H9 (cell line): ENCODE results near the gene SMCO4. TPM values are rescaled to one million over a fixed set of nuclear protein-coding genes. Genes with fewer than 3 reads are reported as not detected.

Source experiments
- DNase-seq: peaks from one replicate; pipeline ENCODE4 v3.0.0-alpha.2; 2017
- H2AFZ ChIP-seq: one replicate; pipeline ENCODE4 v1.6.1; 2013; ENCODE audit warnings: mild to moderate bottlenecking, low read length, control low read depth, moderate library complexity
- H2AK5ac ChIP-seq: 2 replicates; pipeline ENCODE4 v1.6.1; 2013; ENCODE audit warnings: low read length, control low read depth, mixed read lengths; ENCODE audit not compliant: insufficient read length
- H2BK120ac ChIP-seq: one replicate; pipeline ENCODE4 v1.6.1; 2013; ENCODE audit warnings: low read depth, mild to moderate bottlenecking, low read length, control low read depth, inconsistent platforms; ENCODE audit not compliant: poor library complexity, severe bottlenecking
- H2BK12ac ChIP-seq: 2 replicates; pipeline ENCODE4 v1.6.1; 2013; ENCODE audit warnings: low read length, control low read depth, mixed read lengths, low read depth; ENCODE audit not compliant: insufficient read length
- H2BK15ac ChIP-seq: 2 replicates; pipeline ENCODE4 v1.6.1; 2013; ENCODE audit warnings: low read depth, low read length, control low read depth
- H2BK20ac ChIP-seq: one replicate; pipeline ENCODE4 v1.6.1; 2013; ENCODE audit warnings: low read depth, mild to moderate bottlenecking, low read length, control low read depth, inconsistent platforms; ENCODE audit not compliant: poor library complexity, severe bottlenecking
- H2BK5ac ChIP-seq: 2 replicates; pipeline ENCODE4 v1.6.1; 2013; ENCODE audit warnings: low read length, control low read depth, mixed read lengths; ENCODE audit not compliant: insufficient read length
- H3K14ac ChIP-seq: 2 replicates; pipeline ENCODE4 v1.6.1; 2013; ENCODE audit warnings: low read length, control low read depth; ENCODE audit not compliant: insufficient read depth
- H3K18ac ChIP-seq: 2 replicates; pipeline ENCODE4 v1.6.1; 2013; ENCODE audit warnings: low read depth, mild to moderate bottlenecking, mixed read lengths, low read length, control low read depth; ENCODE audit not compliant: insufficient read length
- H3K23ac ChIP-seq: 2 replicates; pipeline ENCODE4 v1.6.1; 2013; ENCODE audit warnings: low read length, control low read depth, mixed read lengths, low read depth; ENCODE audit not compliant: insufficient read length
- H3K23me2 ChIP-seq: 2 replicates; pipeline ENCODE4 v1.6.1; 2013; ENCODE audit warnings: low read depth, mild to moderate bottlenecking, mixed read lengths, low read length, control low read depth; ENCODE audit not compliant: insufficient read length, poor library complexity, severe bottlenecking
- H3K27ac ChIP-seq: 2 replicates; pipeline ENCODE4 v1.5.1; 2013; ENCODE audit warnings: low read length, control low read depth, mixed read lengths, low read depth; ENCODE audit not compliant: insufficient read length
- H3K27me3 ChIP-seq: 2 replicates; pipeline ENCODE4 v1.6.1; 2013; ENCODE audit warnings: low read length, control low read depth, inconsistent platforms; ENCODE audit not compliant: insufficient read depth
- H3K4ac ChIP-seq: 2 replicates; pipeline ENCODE4 v1.6.1; 2013; ENCODE audit warnings: low read depth, mild to moderate bottlenecking, control low read depth, inconsistent platforms, low read length, moderate library complexity
- H3K4me1 ChIP-seq: 2 replicates; pipeline ENCODE4 v1.6.1; 2013; ENCODE audit warnings: low read length, control low read depth, inconsistent platforms; ENCODE audit not compliant: insufficient read depth
- H3K4me2 ChIP-seq: 2 replicates; pipeline ENCODE4 v1.6.1; 2013; ENCODE audit warnings: low read length, control low read depth, mixed read lengths; ENCODE audit not compliant: insufficient read length, insufficient read depth
- H3K56ac ChIP-seq: 2 replicates; pipeline ENCODE4 v1.6.1; 2013; ENCODE audit warnings: low read depth, mild to moderate bottlenecking, mixed read lengths, low read length, control low read depth; ENCODE audit not compliant: insufficient read length
- H3K79me1 ChIP-seq: 2 replicates; pipeline ENCODE4 v1.6.1; 2013; ENCODE audit warnings: low read depth, mild to moderate bottlenecking, moderate library complexity, low read length, control low read depth, inconsistent platforms; ENCODE audit not compliant: insufficient read depth, poor library complexity, severe bottlenecking
- H3K79me2 ChIP-seq: 2 replicates; pipeline ENCODE4 v1.6.1; 2013; ENCODE audit warnings: low read length, control low read depth, inconsistent platforms; ENCODE audit not compliant: insufficient read depth
- H3K9ac ChIP-seq: 2 replicates; pipeline ENCODE4 v1.6.1; 2013; ENCODE audit warnings: low read length, control low read depth, mixed read lengths; ENCODE audit not compliant: insufficient read length; ENCODE audit errors: extremely low read depth
- H3K9me3 ChIP-seq: one replicate; pipeline ENCODE4 v1.6.1; 2013; ENCODE audit warnings: low read depth, low read length, inconsistent platforms; ENCODE audit not compliant: control insufficient read depth
- H3T11ph ChIP-seq: one replicate; pipeline ENCODE4 v1.6.1; 2013; ENCODE audit warnings: mild to moderate bottlenecking, low read length, control low read depth, inconsistent platforms
- H4K20me1 ChIP-seq: one replicate; pipeline ENCODE4 v1.6.1; 2013; ENCODE audit not compliant: control insufficient read depth, insufficient read length, insufficient read depth
- H4K5ac ChIP-seq: 2 replicates; pipeline ENCODE4 v1.6.1; 2013; ENCODE audit warnings: low read depth, mild to moderate bottlenecking, mixed read lengths, low read length, control low read depth; ENCODE audit not compliant: insufficient read length
- H4K8ac ChIP-seq: replicated peaks from 2 replicates; pipeline ENCODE4 v1.6.1; 2013; ENCODE audit warnings: low read length, control low read depth, mixed read lengths, low read depth; ENCODE audit not compliant: insufficient read length
- H4K91ac ChIP-seq: 2 replicates; pipeline ENCODE4 v1.6.1; 2013; ENCODE audit warnings: low read depth, mild to moderate bottlenecking, moderate library complexity, mixed read lengths, low read length, control low read depth; ENCODE audit not compliant: insufficient read length
- H3K27ac Mint-ChIP-seq, 3 experiments: 2 replicates in 2 of 3; 3 replicates in 1 of 3; pipeline ENCODE4 v1.8.0; 2020 to 2021; ENCODE audit warnings: mixed read lengths in 3 of 3, mild to moderate bottlenecking in 1 of 3, moderate library complexity in 1 of 3
- H3K27me3 Mint-ChIP-seq: 2 replicates; pipeline ENCODE4 v1.8.0; 2021; ENCODE audit warnings: low read depth, mild to moderate bottlenecking, moderate library complexity, mixed read lengths
- H3K36me3 Mint-ChIP-seq, 3 experiments: 2 replicates in 2 of 3; 3 replicates in 1 of 3; pipeline ENCODE4 v1.8.0; 2020 to 2021; ENCODE audit warnings: low read depth in 3 of 3, mixed read lengths in 3 of 3; ENCODE audit not compliant: insufficient read depth in 1 of 3
- H3K4me1 Mint-ChIP-seq, 2 experiments: 2 replicates each; pipeline ENCODE4 v1.8.0; 2020; ENCODE audit warnings: mixed read lengths in 2 of 2
- H3K4me3 Mint-ChIP-seq, 2 experiments: 2 replicates in 1 of 2; 3 replicates in 1 of 2; pipeline ENCODE4 v1.8.0; 2020 to 2021; ENCODE audit warnings: mild to moderate bottlenecking in 2 of 2, mixed read lengths in 2 of 2, moderate library complexity in 1 of 2
- H3K9me3 Mint-ChIP-seq, 2 experiments: 2 replicates in 1 of 2; 3 replicates in 1 of 2; pipeline ENCODE4 v1.8.0; 2020; ENCODE audit warnings: mild to moderate bottlenecking in 2 of 2, mixed read lengths in 2 of 2, moderate library complexity in 1 of 2
- CTCF ChIP-seq: fragments of 200-600 bp; sonication (generic); conservative IDR thresholded peaks from 3 replicates; pipeline ENCODE4 v1.8.0; 2021; ENCODE audit warnings: antibody characterized with exemption, mild to moderate bottlenecking
- WGBS: extraction: QIAGEN DNeasy Blood & Tissue Kit; methylation state at CpG from one replicate; pipeline ENCODE4 v1.1.7; 2013; ENCODE audit warnings: missing lambda C conversion rate, low lambda C conversion rate, mixed read lengths; ENCODE audit not compliant: insufficient read length; ENCODE audit errors: extremely low coverage; 5-methylcytosine and 5-hydroxymethylcytosine counted together
- total RNA-seq: library from RNA; stranded (reverse); gene quantifications from 2 replicates; pipeline ENCODE4 v1.2.1, GENCODE V29; 2021

The SMCO4 gene
- total RNA-seq, 1 experiment from 2014 or later: 35.6 TPM

- Histone ChIP-seq H3K4ac (no peak overlapping the region), H3K9me3 (no peaks in the 10 kb centered on the region), H2BK5ac (no peak overlapping the region), H3T11ph (no peak overlapping the region), H4K20me1 (no peaks in the 10 kb centered on the region), H3K23ac (no peak overlapping the region), H4K8ac (no peak overlapping the region), H3K56ac (no peak overlapping the region), H3K23me2 (no peaks in the 10 kb centered on the region), H4K5ac (no peak overlapping the region), H4K91ac (peak overlapping the region; percentile 47), H2BK15ac (no peak overlapping the region), H3K4me2 (peak overlapping the region; percentile 7), H3K18ac (peak overlapping the region; percentile 33), H3K4me1 (peaks cover 13% of the 10 kb centered on the region; the same call in 1 of the 2 replicates), H2AK5ac (peak overlapping the region; percentile 18), H2BK20ac (no peak overlapping the region), H3K27ac (no peak overlapping the region), H3K9ac (no peak overlapping the region), H2AFZ (no peak overlapping the region), H2BK12ac (no peak overlapping the region), H3K27me3 (no peaks in the 10 kb centered on the region), H2BK120ac (no peak overlapping the region), H3K79me1 (no peaks in the 10 kb centered on the region), H3K14ac (0 out of 2 replicates have a peak overlapping the region, but pooled peaks have one; percentile 25), H3K79me2 (no peaks in the 10 kb centered on the region)
- Mint-ChIP-seq H3K4me1 (peaks cover 53 to 62% of the 10 kb centered on the region in 2 experiments), H3K27ac (peak overlapping the region; percentile 51 to 99 (median 96); a peak in 5 of 7 replicates), H3K27me3 (no peaks in the 10 kb centered on the region), H3K36me3 (peaks cover 20 to 27% (median 26%) of the 10 kb centered on the region in 3 experiments), H3K9me3 (peaks cover 1 to 2% of the 10 kb centered on the region in 2 experiments; a peak in 1 of 5 replicates), H3K4me3 (peak overlapping the region in 1 of 2 experiments; percentile 52; a peak in 1 of 5 replicates)
- DNase-seq: no peak
- no peak for TF ChIP-seq CTCF
- no CpG with 5 or more reads among the region's 19 CpGs for WGBS
Measured at GRCh38 chr11:93478841-93479240, 64.3 kb downstream of the SMCO4 start.
